Esophagus muscularis mucosa (tissue), 3 donors: Measurements from ENCODE around the gene RASSF10.

Experiments used
- CTCF ChIP-seq, 3 experiments: fragments of 200-600 bp in 2 of 3; fragments of 450-650 bp in 1 of 3; sonication (generic) in 2 of 3; IDR thresholded peaks; one replicate each; pipeline ENCODE4 v1.5.1; 2017 to 2019; ENCODE audit warnings: antibody characterized with exemption in 3 of 3, mild to moderate bottlenecking in 2 of 3, moderate library complexity in 1 of 3
- POLR2A ChIP-seq: fragments of 450-650 bp; IDR thresholded peaks from one replicate; pipeline ENCODE4 v1.6.1; 2017; ENCODE audit warnings: antibody characterized with exemption, moderate library complexity, mild to moderate bottlenecking, low read depth
- POLR2AphosphoS5 ChIP-seq, 2 donors: sonication (generic); formaldehyde crosslinking; IDR thresholded peaks; one replicate each; pipeline ENCODE4 v1.6.1; 2017; ENCODE audit warnings: antibody characterized with exemption in 2 of 2

GRCh38 chr11:12981676-12982522 is 27.2 kb upstream of the RASSF10 start:
- TF ChIP-seq CTCF (IDR thresholded peaks at IDR 0.05) (no peak), POLR2A (no peak), POLR2AphosphoS5 (IDR thresholded peaks at IDR 0.05) (no peak)
